LoVo (cell line): ENCODE measurements around the gene RBMS3.

Experiments
- DNase-seq: peaks from one replicate; pipeline ENCODE4 v3.0.0-alpha.2; 2016; ENCODE audit warnings: low spot score

The RBMS3 gene

GRCh38 chr3:29525254-29525881 is 244.5 kb downstream of the RBMS3 start:
- no peak for DNase-seq

- no peak for DNase-seq
These were observed 246.4 kb downstream of the RBMS3 start for GRCh38 chr3:29527246-29527645.

- no peak for DNase-seq
These were observed 250.8 kb downstream of the RBMS3 start for GRCh38 chr3:29531644-29532043.

- DNase-seq = no peak
These were observed 251.6 kb downstream of the RBMS3 start for GRCh38 chr3:29532473-29532872.

- DNase-seq = no peak
These were observed 253.1 kb downstream of the RBMS3 start for GRCh38 chr3:29534006-29534405.

GRCh38 chr3:29536016-29536758 is 255.3 kb downstream of the RBMS3 start:
- DNase-seq = no peak

- no peak for DNase-seq
These were observed 257.2 kb downstream of the RBMS3 start for GRCh38 chr3:29537889-29538609.

- no peak for DNase-seq
These were observed 257.7 kb downstream of the RBMS3 start for GRCh38 chr3:29538610-29538958.

GRCh38 chr3:29540544-29540943 is 259.7 kb downstream of the RBMS3 start:
- no peak for DNase-seq

- DNase-seq = no peak
These were observed 264.0 kb downstream of the RBMS3 start for GRCh38 chr3:29544701-29545363.

GRCh38 chr3:29545615-29546014 is 264.7 kb downstream of the RBMS3 start:
- DNase-seq = no peak

- no peak for DNase-seq
These were observed 271.2 kb downstream of the RBMS3 start for GRCh38 chr3:29552051-29552450.

GRCh38 chr3:29554566-29554965 is 273.7 kb downstream of the RBMS3 start:
- no peak for DNase-seq

GRCh38 chr3:29555590-29555989 is 274.7 kb downstream of the RBMS3 start:
- DNase-seq = no peak

GRCh38 chr3:29557186-29557585 is 276.3 kb downstream of the RBMS3 start:
- DNase-seq = no peak

- no peak for DNase-seq
These were observed 277.0 kb downstream of the RBMS3 start for GRCh38 chr3:29557825-29558224.

- no peak for DNase-seq
These were observed 279.0 kb downstream of the RBMS3 start for GRCh38 chr3:29559741-29560465.

GRCh38 chr3:29561651-29562149 is 280.8 kb downstream of the RBMS3 start:
- no peak for DNase-seq

- no peak for DNase-seq
These were observed 284.4 kb downstream of the RBMS3 start for GRCh38 chr3:29565236-29565635.

GRCh38 chr3:29567501-29567900 is 286.6 kb downstream of the RBMS3 start:
- no peak for DNase-seq

GRCh38 chr3:29568355-29568754 is 287.5 kb downstream of the RBMS3 start:
- DNase-seq = no peak

- DNase-seq = no peak
These were observed 295.3 kb downstream of the RBMS3 start for GRCh38 chr3:29576181-29576580.
